NB4 (cell line): Measurements from ENCODE around the gene KCNT2.

ENCODE experiments used
- DNase-seq: peaks from one replicate; pipeline ENCODE4 v3.0.0; 2010; ENCODE audit warnings: low read depth
- H3K4me3 ChIP-seq: one replicate; pipeline ENCODE4 v1.5.1; 2011; ENCODE audit warnings: mild to moderate bottlenecking, low read depth, low read length, moderate library complexity
- CTCF ChIP-seq: IDR thresholded peaks from one replicate; pipeline ENCODE4 v1.5.1; 2012; ENCODE audit warnings: low read depth, low read length
- MAX ChIP-seq: IDR thresholded peaks from 2 replicates; pipeline ENCODE4 v1.6.1; 2011; ENCODE audit warnings: low read depth, low read length
- MYC ChIP-seq: IDR thresholded peaks from 2 replicates; pipeline ENCODE4 v1.6.1; 2011; ENCODE audit warnings: low read depth, low read length
- POLR2A ChIP-seq: IDR thresholded peaks from 2 replicates; pipeline ENCODE4 v1.6.1; 2011; ENCODE audit warnings: mild to moderate bottlenecking; ENCODE audit not compliant: insufficient read length; ENCODE audit errors: extremely low read depth

KCNT2 gene

DNA sequence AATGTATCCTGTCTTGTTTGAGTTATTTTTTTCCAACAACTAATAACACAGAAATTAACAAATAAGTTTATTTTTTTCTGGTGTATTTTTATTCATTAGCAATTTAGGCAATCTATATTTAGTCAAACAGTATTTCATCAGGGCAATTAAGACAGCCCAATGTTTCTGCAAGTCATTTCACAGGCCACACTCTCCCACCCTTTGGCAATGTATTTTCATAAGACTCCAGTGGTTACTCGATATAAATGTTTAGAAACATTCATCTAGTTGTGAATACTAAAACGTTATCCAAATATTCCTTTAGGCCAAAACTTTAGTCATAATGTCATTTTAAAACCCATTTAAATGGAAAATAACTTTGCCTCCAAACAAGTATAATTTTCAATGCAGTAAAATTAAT lies 142.1 kb downstream of the KCNT2 start:
- no peak overlapping the region for H3K4me3 ChIP-seq
- no peak for DNase-seq
- TF ChIP-seq POLR2A (no peak), CTCF (no peak), MAX (no peak), MYC (no peak)

DNA sequence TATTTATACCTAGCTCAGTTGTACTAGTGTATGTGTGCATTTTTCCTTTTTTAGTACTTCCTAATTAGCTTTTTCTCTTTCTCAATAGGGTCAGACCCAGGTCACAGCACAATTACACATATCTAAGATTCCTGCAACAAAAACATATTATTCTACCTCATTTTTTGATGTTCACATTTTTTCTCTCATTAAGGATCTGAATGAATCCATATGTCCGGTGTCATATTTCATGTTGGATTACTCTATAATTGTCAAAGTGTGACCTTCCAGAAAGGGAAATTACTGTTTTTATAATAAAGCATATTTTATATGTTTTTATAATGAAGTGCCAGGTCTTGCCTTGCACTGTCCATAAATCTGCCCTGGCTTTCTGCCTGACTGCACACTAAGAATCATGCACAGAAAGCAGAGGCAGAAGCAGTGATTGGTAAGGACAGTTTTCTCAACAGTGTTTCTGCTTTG lies 143.7 kb downstream of the KCNT2 start:
- H3K4me3 ChIP-seq: no peak overlapping the region
- TF ChIP-seq MYC (no peak), CTCF (no peak), MAX (no peak), POLR2A (no peak)
- DNase-seq: no peak

GRCh38 chr1:196462086-196462485 lies 146.2 kb downstream of the KCNT2 start:
- no peak for TF ChIP-seq MYC
- no peak for TF ChIP-seq MAX
- TF ChIP-seq CTCF: no peak
- no peak for TF ChIP-seq POLR2A
- H3K4me3 ChIP-seq: no peak overlapping the region
- DNase-seq: no peak

GRCh38 chr1:196461521-196461920 lies 146.7 kb downstream of the KCNT2 start:
- DNase-seq: no peak
- TF ChIP-seq CTCF: no peak
- no peak for TF ChIP-seq POLR2A
- TF ChIP-seq MYC: no peak
- TF ChIP-seq MAX: no peak
- no peak overlapping the region for H3K4me3 ChIP-seq

DNA sequence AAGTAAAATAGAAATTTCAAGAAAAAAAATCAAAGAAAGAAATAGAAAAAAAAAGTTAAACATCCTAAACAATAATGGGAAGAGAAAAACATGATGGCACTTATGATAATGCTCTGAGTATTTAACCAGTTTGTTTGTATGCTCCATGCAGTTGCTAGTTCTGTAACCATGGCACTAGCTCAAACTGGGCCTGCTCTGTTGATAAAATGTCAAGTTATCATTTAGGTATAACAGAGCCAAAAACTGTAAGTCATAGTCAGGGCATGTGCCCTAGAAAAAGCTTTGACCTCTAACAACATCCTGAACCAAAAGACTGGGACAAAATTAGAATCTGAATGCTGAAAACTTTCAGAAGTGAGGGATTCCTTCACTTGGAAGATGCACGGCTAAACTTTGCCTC lies 148.9 kb downstream of the KCNT2 start:
- TF ChIP-seq POLR2A: no peak
- no peak for TF ChIP-seq MAX
- no peak for TF ChIP-seq CTCF
- TF ChIP-seq MYC: no peak
- no peak overlapping the region for H3K4me3 ChIP-seq
- DNase-seq: no peak

DNA sequence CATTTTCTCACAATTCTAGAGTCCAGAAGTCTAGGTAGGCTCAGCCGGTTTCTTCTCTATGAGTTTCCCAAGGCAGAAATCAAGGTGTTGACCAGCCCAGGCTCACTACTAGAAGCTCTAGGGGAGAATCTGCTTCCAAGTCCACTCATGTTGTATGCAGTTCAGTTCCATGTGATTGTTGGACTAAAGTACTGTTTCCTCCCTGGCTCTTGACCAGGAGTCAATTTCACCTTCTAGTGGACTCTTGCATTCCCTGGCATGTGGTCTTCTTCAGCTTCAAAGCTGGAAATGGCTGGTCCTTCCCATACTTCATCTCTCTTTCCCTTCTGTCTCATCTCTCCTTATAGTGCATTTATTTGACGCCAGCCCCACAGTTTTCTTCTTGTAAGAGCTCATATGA lies 153.4 kb downstream of the KCNT2 start:
- H3K4me3 ChIP-seq: no peak overlapping the region
- TF ChIP-seq POLR2A (no peak), MYC (no peak), CTCF (no peak), MAX (no peak)
- no peak for DNase-seq
